Esophagus squamous epithelium (tissue), 5 donors: ENCODE results near the gene AIG1. TPM values are rescaled to one million over a fixed set of nuclear protein-coding genes. Genes with fewer than 3 reads are reported as not detected.
"Not testable (repeated sequence)": the region's sequence is repeated elsewhere in the genome, so short reads cannot be mapped to it uniquely, and the experiment has no call there.

ENCODE experiments used
- DNase-seq: peaks from one replicate; lab custom pipeline; 2025; lab: John Stamatoyannopoulos, UW
- H3K27ac ChIP-seq, 4 donors: fragments of 200-600 bp; sonication (generic); one replicate each; pipeline ENCODE4 v1.5.1; 2016 to 2019; ENCODE audit warnings: mild to moderate bottlenecking in 1 of 4
- H3K27me3 ChIP-seq, 4 donors: fragments of 200-600 bp; sonication (generic); 1 replicate in 3 of 4; 2 replicates in 1 of 4; pipeline versions ENCODE4 v1.5.1 to v1.6.0; 2017 to 2021; ENCODE audit warnings: antibody characterized with exemption in 1 of 4
- H3K36me3 ChIP-seq, 3 donors: fragments of 200-600 bp; sonication (generic); one replicate each; pipeline ENCODE4 v1.5.1; 2016 to 2019
- H3K4me1 ChIP-seq, 3 donors: fragments of 200-600 bp; sonication (generic); one replicate each; pipeline ENCODE4 v1.5.1; 2017 to 2019
- H3K4me3 ChIP-seq, 4 donors: fragments of 200-600 bp; sonication (generic); 1 replicate in 3 of 4; 2 replicates in 1 of 4; pipeline ENCODE4 v1.5.1; 2016 to 2019; ENCODE audit warnings: mild to moderate bottlenecking in 2 of 4, moderate library complexity in 1 of 4
- H3K9me3 ChIP-seq, 3 donors: fragments of 200-600 bp; sonication (generic); one replicate each; pipeline ENCODE4 v1.5.1; 2016 to 2019
- CTCF ChIP-seq, 6 experiments: fragments of 450-650 bp in 4 of 6; fragments of 200-600 bp in 2 of 6; sonication (generic) in 2 of 6; IDR thresholded peaks; one replicate each; pipeline ENCODE4 v1.5.1; 2016 to 2019; ENCODE audit warnings: antibody characterized with exemption in 6 of 6, mild to moderate bottlenecking in 4 of 6, moderate library complexity in 4 of 6
- POLR2A ChIP-seq, 4 donors: fragments of 450-650 bp; IDR thresholded peaks; one replicate each; pipeline ENCODE4 v1.6.1; 2017; ENCODE audit warnings: antibody characterized with exemption in 4 of 4, mild to moderate bottlenecking in 4 of 4, moderate library complexity in 3 of 4
- WGBS, 2 donors: methylation state at CpG; one replicate each; pipeline ENCODE4 v1.1.5; 2018; 5-methylcytosine and 5-hydroxymethylcytosine counted together
- intact Hi-C: fragments of 100-400 bp; cut with DNase I; formaldehyde crosslinking; loops from one replicate; pipeline ENCODE4 v1.15.0; 2022
- total RNA-seq, 4 donors: library from RNA; depleted of rRNA; stranded (reverse); fragments of >200 nt; gene quantifications; one replicate each; pipeline ENCODE4 v1.1.0, GENCODE V29; 2016
- donor health status: DM: yes; HTN: yes; CAD: no.

AIG1 gene
- total RNA-seq, result 10 to 100 TPM; 29.1 to 30.5 (median 29.9) TPM

- peak within 1 kb of the TSS; percentile 59 to 96 (median 84) for H3K4me3 ChIP-seq
- TF ChIP-seq CTCF (IDR thresholded peaks at IDR 0.05), result no peak
- TF ChIP-seq POLR2A (IDR thresholded peaks at IDR 0.05), result no peak
- H3K27ac ChIP-seq, result peak within 1 kb of the TSS; percentile 90 to 97 (median 94)
- H3K9me3 ChIP-seq, result no peaks in the 10 kb centered on the region
- intact Hi-C loops, result no loop called here
- peak; percentile 32 for DNase-seq
- WGBS, 2 donors, result 24 to 29% methylated on average over 5 to 6 of the region's 50 CpGs
- peaks cover 6 to 29% (median 8%) of the 10 kb centered on the region in 3 donors for H3K4me1 ChIP-seq
- H3K27me3 ChIP-seq, result no peaks in the 10 kb centered on the region
- no peaks in the 10 kb centered on the region for H3K36me3 ChIP-seq
Observed at GRCh38 chr6:143060806-143061596, at the start of gene AIG1. Gene AIG1 (plus strand): TSS chr6:143060889. CDS start chr6:143060926, 37 bp downstream.

GRCh38 chr6:143014764-143015163 is 45.9 kb upstream of the AIG1 start:
- H3K4me3 ChIP-seq, result no peak overlapping the region
- 66 to 68% methylated on average over 2 of the region's 2 CpGs for WGBS, 2 donors
- no peak for DNase-seq
- H3K27ac ChIP-seq, result no peak overlapping the region
- TF ChIP-seq POLR2A (IDR thresholded peaks at IDR 0.05), result no peak
- no peak for TF ChIP-seq CTCF (IDR thresholded peaks at IDR 0.05)
- no peaks in the 10 kb centered on the region for H3K9me3 ChIP-seq
- H3K36me3 ChIP-seq, result no peaks in the 10 kb centered on the region
- no peaks in the 10 kb centered on the region for H3K4me1 ChIP-seq
- no peaks in the 10 kb centered on the region for H3K27me3 ChIP-seq
- intact Hi-C loops, result no loop called here

- Histone ChIP-seq H3K36me3 (no peaks in the 10 kb centered on the region), H3K4me1 (no peaks in the 10 kb centered on the region), H3K9me3 (no peaks in the 10 kb centered on the region), H3K27ac (no peak overlapping the region), H3K27me3 (no peaks in the 10 kb centered on the region), H3K4me3 (no peak overlapping the region)
- intact Hi-C loops, result no loop called here
- 83 to 85% methylated on average over 4 of the region's 4 CpGs for WGBS, 2 donors
- no peak for DNase-seq
- no peak for TF ChIP-seq CTCF (IDR thresholded peaks at IDR 0.05)
- no peak for TF ChIP-seq POLR2A (IDR thresholded peaks at IDR 0.05)
Observed at GRCh38 chr6:143015300-143015706, 45.4 kb upstream of the AIG1 start.

- intact Hi-C loops, result no loop called here
- no peaks in the 10 kb centered on the region for H3K36me3 ChIP-seq
- no peaks in the 10 kb centered on the region for H3K27me3 ChIP-seq
- no peak for TF ChIP-seq POLR2A (IDR thresholded peaks at IDR 0.05)
- no peak for TF ChIP-seq CTCF (IDR thresholded peaks at IDR 0.05)
- H3K4me3 ChIP-seq, result no peak overlapping the region
- H3K4me1 ChIP-seq, result no peaks in the 10 kb centered on the region
- H3K9me3 ChIP-seq, result no peaks in the 10 kb centered on the region
- no peak for DNase-seq
- no peak overlapping the region for H3K27ac ChIP-seq
- whole genome bisulfite sequencing, 2 donors, result 61% methylated on average over 5 of the region's 5 CpGs
Observed at GRCh38 chr6:143018955-143019354, 41.7 kb upstream of the AIG1 start.

- WGBS, 2 donors, result 61 to 88% methylated on average over 1 to 2 of the region's 2 CpGs
- not testable (repeated sequence) for H3K27me3 ChIP-seq, H3K27ac ChIP-seq, DNase-seq, H3K4me1 ChIP-seq, H3K9me3 ChIP-seq, H3K4me3 ChIP-seq, H3K36me3 ChIP-seq
- intact Hi-C loops, result loop anchor here (10.0 kb wide), 1 partner anchor 326 kb away; no protein-coding TSS in a partner anchor
Observed at GRCh38 chr6:143020862-143021261, 39.8 kb upstream of the AIG1 start.
